SKM-1 (cell line): ENCODE results near the gene SMTN.
"Not testable (repeated sequence)": the region's sequence is repeated elsewhere in the genome, so short reads cannot be mapped to it uniquely, and the experiment has no call there.

Experiments used
- DNase-seq: peaks from one replicate; lab custom pipeline; 2025; ENCODE audit not compliant: unreplicated experiment; lab: John Stamatoyannopoulos, UW

SMTN gene

DNA sequence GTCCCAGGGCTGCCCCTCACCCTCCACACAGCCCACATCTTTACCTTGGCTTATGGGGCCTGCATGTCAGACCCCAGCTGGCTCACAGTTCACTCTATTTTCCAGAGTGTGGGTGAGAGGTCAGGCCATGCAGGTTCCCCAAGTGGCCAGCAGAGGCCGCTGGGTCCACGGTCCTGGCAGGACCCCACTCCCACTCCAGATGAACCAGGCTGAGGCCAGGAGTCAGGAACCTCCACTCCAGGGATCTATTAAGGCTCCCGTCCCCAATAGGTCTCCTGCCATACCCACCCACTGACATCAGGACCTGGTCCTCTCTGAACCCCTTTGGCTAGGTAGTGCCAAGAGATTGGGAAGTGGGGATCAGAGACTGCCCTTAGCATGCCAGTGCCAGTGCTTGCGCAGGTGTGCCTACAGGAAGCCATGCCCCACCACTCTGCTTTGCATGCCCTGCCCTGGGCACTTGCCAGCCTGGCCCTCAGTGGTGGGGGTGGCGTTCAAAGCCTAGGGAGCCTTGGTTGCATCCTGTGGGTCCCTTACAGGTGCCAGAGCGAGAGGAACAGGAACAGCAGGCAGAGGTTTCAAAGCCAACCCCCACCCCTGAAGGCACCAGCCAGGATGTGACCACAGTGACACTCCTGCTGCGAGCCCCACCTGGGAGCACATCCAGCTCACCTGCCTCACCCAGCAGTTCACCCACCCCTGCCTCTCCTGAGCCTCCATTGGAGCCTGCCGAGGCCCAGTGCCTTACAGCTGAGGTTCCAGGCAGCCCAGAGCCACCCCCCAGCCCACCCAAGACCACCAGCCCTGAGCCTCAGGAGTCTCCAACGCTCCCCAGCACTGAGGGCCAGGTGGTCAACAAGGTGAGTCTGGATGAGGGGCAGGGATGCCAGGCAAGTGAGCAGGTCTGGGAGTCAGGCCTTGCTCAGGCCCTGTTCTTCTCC, 8.3 kb downstream of the SMTN start:
- DNase-seq, result no peak

DNA sequence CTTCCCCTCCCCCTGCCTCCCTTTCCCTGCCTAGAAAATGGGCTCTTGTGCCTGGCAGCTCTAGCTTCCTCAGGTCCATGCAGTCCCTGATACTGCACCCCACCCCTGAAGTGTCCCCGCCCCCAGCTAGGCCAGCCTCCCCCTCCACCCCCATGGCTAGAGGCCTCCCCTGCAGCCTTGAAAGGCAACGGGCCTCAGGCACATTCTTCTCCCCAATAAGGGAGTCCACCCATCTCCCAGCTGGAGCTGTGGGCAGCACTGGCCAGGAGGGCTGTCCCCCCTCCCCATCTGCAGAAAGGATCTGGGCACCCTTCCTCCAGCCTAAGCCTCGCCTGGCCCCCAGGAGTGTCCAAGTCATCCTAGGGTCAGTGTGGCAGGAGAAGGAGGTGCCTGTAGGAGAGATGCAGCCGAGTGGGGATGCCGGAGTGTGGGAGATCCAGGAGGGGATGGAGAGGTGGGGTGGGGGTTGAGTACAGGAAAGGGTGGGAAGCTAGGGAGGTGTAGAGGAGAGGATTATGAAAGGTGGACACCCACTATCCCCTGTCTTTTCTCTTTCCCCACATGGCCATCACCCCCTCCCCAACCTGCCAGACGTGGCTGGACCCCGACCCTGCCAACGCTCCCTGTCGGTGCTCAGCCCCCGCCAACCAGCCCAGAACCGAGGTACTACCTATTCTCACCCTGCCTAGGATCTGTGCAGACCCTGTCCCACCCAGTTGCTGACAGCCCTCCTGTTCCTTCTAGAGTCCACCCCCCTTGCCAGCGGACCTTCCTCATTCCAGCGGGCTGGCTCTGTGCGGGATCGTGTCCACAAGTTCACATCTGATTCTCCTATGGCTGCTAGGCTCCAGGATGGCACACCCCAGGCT, 9.3 kb downstream of the SMTN start:
- no peak for DNase-seq

DNA sequence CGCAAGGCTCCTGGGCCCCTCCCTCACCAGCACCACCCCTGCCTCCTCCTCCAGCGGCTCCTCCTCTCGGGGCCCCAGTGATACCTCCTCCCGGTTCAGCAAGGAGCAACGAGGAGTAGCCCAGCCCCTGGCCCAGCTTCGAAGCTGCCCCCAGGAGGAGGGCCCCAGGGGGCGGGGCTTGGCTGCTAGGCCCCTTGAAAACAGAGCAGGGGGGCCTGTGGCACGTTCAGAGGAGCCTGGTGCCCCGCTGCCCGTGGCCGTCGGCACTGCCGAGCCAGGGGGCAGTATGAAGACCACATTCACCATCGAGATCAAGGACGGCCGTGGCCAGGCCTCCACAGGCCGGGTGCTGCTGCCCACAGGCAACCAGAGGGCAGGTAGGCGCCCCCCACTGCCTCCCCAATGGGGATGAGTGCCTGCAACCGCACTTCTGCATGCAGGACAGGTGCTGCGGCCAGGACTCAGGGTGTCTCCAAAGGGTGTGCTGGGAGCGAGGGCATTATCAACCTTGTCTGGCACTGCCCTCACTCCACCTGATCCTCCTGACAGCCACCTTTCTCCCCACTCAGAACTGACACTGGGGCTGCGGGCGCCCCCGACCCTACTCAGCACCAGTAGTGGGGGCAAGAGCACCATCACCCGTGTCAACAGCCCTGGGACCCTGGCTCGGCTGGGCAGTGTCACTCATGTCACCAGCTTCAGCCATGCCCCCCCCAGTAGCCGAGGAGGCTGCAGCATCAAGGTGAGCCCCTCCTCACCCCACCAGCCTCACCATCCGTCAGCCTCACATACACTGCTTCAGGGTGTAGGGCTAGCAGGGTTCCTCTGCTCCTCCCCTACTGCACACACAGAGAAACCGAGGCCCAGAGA, 10.2 kb downstream of the SMTN start:
- DNase-seq, result no peak

DNA sequence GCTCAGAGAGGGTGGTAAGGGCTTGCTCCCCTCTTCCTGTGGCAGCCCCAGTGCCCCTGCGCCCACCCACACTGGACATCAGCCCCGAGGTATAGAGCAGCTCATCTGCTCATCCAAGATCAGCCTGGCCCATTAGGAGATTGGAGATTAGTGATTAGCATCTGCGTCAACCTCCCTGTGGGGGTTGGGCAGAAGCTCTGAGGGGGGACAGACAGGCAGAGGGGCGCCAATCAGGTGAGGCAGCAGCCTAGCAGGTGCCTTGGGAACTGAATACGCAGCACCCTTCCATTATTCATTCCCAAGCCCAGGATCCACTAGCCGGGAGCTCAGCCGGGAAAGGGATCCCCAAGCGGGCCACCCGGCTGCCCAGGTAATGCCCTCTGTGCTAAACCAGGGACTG, 11.0 kb downstream of the SMTN start:
- no peak for DNase-seq

DNA sequence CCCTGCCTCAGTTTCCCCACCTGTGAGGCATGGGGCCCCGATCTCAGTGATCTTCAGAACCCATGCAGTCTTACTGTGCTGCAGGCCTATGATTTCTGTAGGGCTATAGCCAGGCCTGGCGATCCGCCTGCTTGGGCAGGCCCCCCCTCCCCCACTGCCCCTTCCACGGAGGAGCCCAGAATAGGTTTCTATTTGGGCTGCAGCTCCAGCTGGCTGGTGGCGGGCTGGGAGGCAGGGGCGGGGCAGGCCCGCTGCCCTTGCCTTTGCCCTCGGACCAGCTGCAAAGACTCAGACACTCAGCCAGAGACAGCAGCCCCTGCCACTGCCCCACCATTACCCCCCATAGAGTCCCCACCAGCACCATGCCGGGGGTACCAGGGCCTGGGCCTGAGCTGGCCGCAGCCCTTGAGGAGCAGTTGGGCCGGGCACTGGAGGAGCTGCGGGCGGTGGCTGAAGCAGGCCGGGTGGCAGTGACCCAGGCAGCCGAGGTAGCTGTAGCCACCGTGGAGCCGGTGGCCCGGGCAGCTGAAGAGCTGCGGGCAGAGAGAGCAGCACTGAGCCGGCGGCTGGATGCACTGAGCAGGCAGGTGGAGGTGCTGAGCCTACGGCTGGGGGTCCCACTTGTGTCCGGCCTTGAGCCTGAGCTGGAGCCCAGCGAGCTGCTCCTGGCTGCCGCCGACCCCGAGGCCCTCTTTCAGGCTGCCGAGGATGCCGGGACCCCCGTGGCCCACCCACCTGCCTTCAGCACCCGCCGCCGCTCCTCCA, 12.2 kb downstream of the SMTN start:
- DNase-seq, result no peak

DNA sequence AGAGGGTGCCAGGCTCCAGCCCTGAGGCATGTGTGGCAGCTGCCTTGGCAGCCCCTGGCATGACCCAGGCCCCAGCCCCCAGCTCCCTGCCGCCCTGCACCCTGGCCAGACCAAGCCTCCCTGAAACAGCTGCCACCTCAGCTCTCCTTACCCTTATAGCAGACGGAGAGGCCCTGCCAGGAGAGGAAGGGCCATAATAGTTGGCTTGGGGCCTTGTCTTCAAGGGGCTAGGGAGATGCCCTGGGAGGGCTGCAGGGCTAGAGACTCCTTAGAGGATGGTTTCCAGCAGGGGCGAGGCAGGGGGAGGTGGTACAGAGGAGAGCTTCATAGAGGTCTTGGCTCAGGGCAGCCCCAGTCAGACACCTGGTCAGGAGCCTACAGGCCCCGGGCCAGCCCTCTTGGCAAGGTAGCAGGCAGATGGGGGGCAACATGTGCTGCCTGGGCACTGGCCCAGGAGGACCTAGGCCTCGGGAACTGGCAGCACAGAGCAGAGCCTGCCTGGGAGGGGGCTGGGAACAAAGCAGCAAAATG, 13.0 kb downstream of the SMTN start:
- no peak for DNase-seq

DNA sequence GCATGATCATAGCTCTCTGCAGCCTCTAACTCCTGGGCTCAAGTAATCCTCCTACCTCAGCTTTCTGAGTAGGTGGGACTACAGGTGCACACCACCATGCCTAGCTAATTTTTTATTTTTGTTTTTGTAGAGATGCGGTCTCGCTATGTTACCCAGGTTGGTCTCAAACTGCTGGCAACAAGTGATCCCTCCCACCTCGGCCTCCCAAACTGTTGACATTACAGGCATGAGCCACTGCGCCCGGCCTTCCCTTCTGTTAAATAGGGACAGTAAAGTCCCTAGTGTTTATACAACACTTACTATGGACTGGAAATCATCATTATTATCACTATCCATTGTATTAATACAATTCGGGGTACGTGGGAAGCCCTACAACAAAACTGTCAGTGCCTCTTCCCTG, 13.6 kb downstream of the SMTN start:
- no peak for DNase-seq

DNA sequence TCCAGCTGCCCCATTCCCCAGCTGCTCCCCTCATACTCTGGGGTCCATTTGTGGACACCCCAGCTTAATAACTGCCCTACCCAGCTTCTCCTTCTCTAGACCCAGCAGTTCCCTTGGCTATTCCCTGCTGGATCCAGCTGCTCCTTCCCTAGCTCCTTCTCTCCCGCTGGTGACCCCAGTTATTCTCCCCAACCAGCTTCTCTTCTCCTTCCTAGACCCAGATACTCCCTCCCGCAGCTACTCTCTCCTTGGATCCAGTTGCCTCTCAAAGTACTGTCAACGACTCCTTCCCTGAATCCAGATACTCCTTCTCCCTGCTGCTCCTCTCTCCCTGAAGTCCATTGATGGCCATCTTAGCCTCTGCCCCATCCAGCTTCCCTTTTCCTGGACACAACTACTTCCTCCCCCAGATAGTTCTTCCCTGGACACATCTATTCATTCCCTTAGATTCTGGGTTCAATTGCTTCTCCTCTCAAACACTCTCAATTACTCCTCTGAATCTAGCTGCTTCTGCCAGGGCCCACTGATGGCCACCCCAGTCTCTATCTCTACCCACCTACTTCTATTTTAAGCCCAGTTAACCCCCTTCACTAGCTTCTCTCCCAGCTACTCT, 14.6 kb downstream of the SMTN start:
- no peak for DNase-seq

DNA sequence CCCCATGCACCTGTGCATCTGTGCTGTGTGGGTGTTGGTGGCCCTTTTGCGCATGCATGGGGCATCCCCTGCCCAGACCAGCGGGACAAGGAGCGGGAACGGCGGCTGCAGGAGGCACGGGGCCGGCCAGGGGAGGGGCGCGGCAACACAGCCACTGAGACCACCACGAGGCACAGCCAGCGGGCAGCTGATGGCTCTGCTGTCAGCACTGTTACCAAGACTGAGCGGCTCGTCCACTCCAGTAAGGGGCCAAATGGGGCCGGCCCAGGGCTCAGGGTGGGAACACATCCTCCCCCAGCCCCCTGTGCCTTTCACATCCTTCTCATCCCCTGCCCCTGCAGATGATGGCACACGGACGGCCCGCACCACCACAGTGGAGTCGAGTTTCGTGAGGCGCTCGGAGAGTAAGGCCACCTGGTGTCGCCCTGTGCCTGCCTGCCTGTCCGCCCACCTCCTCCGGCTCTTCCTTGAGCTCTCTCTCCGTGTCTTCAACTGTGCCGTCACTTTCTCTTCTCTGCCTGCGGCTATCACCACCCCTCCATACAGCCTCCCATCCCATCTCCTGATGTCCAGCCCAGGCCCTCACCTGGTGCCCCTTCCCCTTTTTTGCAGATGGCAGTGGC, 15.7 kb downstream of the SMTN start:
- no peak for DNase-seq

DNA sequence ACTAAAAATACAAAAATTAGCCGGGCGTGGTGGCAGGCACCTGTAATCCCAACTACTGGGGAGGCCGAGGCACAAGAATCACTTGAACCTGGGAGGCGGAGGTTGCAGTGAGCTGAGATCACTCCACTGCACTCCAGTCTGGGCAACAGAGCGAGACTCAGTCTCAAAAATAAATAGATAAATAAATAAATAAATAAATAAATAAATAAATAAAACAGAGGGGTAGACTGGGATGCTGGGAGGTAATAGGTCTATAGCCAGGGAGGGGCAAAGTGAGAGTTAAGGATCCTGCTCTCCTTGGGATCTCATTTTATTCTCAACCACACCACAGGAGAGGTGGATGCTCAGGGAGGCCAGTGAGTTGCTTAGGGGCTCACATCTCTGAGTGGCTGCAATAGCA, 16.4 kb downstream of the SMTN start:
- not testable (repeated sequence) for DNase-seq

DNA sequence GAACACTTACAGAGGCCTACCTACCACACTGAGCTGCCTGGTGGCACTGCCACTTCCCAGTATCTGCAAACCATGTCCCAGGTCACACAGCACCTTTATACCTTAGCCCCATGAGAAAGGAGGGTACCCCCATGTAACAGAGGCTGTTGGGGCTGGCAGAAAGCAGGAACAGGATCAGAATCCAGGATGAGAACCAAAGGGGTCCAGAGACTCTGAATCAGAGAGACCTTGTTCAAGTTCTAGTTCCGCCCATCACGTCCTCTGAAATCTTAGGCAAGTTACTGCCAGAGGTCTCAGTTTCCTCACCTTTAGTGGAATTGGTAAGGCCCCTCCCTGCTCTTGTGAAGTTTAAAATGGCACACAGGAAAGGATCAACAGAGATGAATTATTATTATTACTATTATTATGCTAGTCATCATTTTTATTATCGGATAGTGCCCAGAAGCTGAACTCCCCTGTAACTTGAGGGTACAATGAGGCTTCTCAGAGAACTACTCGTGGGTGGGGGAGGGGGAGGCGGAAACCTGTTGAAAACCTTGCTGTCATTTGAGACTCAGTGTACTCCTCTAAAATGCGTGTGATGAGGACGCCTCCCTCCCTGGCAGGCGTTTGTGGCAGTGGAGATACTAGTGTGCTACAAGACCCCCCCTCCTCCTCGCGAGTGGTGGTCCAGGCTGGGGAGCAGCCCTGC, 17.0 kb downstream of the SMTN start:
- DNase-seq, result no peak

DNA sequence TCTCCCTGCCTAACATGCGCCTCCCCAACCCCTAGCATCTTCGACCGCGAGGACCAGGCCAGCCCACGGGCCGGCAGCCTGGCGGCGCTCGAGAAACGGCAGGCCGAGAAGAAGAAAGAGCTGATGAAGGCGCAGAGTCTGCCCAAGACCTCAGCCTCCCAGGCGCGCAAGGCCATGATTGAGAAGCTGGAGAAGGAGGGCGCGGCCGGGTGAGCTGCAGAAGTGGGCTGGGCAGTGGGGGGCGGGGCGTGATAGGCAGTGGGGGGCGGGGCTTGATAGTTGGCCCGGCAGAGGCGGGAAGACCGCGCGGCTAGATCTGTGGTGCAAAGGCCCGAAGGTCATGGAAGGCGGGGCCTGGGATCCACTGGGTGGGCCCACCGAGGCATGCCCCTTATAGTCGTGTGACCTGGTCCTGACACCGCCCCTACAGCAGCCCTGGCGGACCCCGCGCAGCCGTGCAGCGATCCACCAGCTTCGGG, 17.6 kb downstream of the SMTN start:
- DNase-seq, result no peak

DNA sequence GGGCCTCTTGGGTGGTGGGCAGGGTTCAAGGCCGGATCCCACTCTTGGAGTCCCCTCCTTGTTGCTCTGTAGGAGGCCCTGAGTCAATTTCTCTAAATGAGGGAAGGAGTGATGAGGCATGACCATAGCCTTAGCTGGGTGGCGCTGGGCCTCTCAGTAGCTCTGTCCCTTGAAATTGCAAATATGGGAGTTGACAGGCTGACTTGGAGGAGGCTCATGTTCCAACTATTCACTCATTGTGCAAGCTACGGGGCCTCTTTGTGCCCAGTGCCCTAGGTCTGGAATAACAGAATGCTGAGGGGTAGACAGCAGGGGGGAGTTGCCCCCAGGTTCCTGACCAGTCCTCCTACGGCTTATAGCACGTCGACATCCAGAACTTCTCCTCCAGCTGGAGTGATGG, 18.3 kb downstream of the SMTN start:
- no peak for DNase-seq

DNA sequence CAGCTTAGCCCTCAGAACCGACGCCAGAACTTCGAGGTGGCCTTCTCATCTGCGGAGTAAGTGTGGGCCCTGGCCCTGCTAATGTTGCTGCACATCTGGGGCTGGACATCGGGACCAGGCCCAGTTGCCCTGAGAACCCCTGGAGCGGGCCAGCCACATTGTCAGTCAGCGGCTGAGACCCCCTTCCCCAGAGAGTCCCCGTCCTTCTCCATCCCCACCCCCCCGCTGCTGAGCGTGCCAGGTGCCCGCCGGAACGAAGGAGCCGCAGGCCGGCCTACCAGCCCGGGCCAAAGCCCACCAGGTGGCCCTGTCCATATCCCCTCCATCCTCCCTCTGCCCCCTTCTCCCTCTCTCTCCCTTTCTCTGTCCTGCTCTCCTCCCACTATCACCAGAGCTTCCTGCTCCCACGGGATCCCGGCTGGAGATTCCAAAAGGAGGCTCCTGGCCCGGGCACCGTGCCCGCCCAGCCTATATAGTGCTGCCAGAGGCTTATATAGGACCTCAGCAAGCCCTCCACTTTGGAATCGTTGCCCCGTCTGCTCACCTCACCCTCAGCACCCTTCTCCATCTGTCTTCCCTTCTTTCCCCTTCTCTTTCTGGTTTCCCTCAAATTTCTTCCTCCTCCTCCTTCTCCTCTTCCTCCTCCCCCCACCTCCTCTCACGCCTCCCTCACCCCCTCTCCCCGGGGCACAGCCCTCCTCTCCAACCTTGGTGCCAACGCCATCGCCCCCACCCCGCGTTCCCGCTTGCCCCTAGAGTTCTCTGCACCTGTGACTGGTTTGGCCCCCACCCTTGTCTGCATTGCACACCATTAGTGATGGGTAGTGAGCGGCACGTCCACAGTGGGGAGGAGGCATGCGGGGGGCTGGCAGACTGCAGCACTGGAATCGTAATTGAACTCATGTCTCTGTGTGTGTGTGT, 19.0 kb downstream of the SMTN start:
- no peak for DNase-seq

DNA sequence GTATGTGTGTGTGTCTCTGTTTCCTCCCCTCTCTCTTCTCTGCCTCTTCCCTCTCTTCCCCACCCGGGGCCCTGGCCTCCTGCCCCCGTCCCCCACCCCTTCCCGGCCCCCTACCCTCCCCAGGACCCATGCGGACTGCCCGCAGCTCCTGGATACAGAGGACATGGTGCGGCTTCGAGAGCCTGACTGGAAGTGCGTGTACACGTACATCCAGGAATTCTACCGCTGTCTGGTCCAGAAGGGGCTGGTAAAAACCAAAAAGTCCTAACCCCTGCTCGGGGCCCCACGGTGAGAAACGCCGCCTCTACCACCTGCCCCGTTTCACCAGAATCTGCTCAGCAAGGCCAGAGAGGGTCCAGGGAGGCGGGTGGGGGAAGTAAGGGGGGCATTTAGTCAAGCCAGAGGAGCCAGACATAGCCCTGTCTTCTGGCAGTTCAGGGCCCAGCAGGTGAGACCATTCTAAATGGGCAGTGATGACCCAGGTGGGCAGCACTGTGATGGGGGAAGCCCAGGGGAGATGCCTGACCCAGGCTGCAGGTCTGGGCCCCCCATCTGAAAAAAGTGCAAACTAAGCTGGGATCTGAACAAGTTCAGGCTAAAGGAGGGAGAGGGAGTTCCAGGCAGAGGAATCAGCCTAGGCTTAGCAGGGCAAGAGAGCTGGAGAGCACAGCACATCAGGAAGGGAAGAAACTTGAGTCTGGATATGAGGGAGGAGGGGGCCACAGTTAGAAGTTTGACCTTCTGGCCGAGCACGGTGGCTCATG, 19.8 kb downstream of the SMTN start:
- no peak for DNase-seq

DNA sequence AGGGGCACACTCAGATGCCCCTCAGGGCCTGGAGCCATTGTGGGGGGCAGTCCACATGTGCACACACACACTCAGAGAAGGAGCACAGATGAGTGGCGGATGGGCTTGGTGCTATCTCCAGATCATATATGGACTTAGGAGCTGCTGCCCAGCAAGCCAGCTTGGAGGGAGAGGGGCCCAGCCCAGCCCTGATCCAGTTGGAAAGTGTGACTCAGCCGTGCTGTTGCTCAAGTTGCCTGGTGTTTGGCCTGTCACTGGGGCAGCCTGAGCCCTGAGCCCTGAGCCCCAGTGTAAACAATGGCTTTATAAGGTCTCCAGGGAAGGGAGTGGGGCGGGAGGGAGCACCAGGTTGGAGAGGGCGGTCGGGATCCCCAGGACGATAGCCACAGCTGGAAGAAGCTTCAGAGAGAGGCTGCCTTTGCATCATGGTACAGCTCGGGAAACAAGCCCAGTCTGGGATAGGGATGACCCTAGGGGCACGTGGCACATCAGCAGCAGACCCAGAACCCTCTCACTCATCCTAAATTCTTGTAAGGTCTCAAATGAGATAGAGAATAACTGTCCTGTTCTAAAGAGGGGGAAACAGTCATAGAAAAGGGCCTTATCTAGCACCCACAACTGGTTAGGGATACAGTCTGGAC, 21.4 kb downstream of the SMTN start:
- DNase-seq, result no peak
